SK-N-SH treated with all-trans-retinoic acid at 6 μM for 48 hours (cell line): Measurements from ENCODE around the gene SLC2A11.
A peak's percentile ranks its signal among the peaks of the same experiment; 100 is the strongest.

Experiments used
- ATAC-seq: fragments of 200-7000 bp; cut with Tn5 transposase; 3 replicates; pipeline ENCODE4 v1.9.1; 2020; ENCODE audit warnings: mild to moderate bottlenecking, moderate library complexity
- ARNTL ChIP-seq: fragments of 450-650 bp; formaldehyde crosslinking; IDR thresholded peaks from 2 replicates; pipeline ENCODE4 v1.5.0; 2020; ENCODE audit warnings: low read depth, mild to moderate bottlenecking, moderate library complexity, borderline replicate concordance
- BACH2 ChIP-seq: fragments of 250-450 bp; sonication (Bioruptor Pico); IDR thresholded peaks from 2 replicates; pipeline ENCODE4 v1.9.0; 2021; ENCODE audit warnings: mild to moderate bottlenecking, borderline replicate concordance
- CREB5 ChIP-seq: fragments of 250-450 bp; sonication (Bioruptor Pico); IDR thresholded peaks from 2 replicates; pipeline ENCODE4 v1.5.1; 2020; ENCODE audit warnings: low read depth, mild to moderate bottlenecking, moderate library complexity
- ESRRG ChIP-seq: fragments of 250-450 bp; sonication (Bioruptor Pico); IDR thresholded peaks from 2 replicates; pipeline ENCODE4 v1.6.1; 2021; ENCODE audit warnings: mild to moderate bottlenecking
- GLIS3 ChIP-seq: fragments of 250-450 bp; sonication (Bioruptor Pico); IDR thresholded peaks from 2 replicates; pipeline ENCODE4 v1.5.0; 2020; ENCODE audit warnings: mild to moderate bottlenecking, moderate library complexity
- ISL1 ChIP-seq: fragments of 250-450 bp; sonication (Bioruptor Pico); IDR thresholded peaks from 2 replicates; pipeline ENCODE4 v2.1.2; 2022; ENCODE audit warnings: mild to moderate bottlenecking, moderate library complexity
- OSR1 ChIP-seq: fragments of 250-450 bp; sonication (Bioruptor Pico); IDR thresholded peaks from 2 replicates; pipeline ENCODE4 v1.8.0; 2022; ENCODE audit warnings: moderate library complexity, mild to moderate bottlenecking, inconsistent platforms
- PATZ1 ChIP-seq: fragments of 250-450 bp; sonication (Bioruptor Pico); IDR thresholded peaks from 2 replicates; pipeline ENCODE4 v1.8.0; 2020; ENCODE audit warnings: mild to moderate bottlenecking, moderate library complexity, borderline replicate concordance
- POU6F1 ChIP-seq: fragments of 250-450 bp; sonication (Bioruptor Pico); IDR thresholded peaks from 2 replicates; pipeline ENCODE4 v1.8.0; 2021; ENCODE audit warnings: low read depth, mild to moderate bottlenecking, moderate library complexity, borderline replicate concordance
- PPARA ChIP-seq: fragments of 250-450 bp; sonication (Bioruptor Pico); IDR thresholded peaks from 2 replicates; pipeline ENCODE4 v1.5.0; 2020; ENCODE audit warnings: mild to moderate bottlenecking, borderline replicate concordance
- RARB ChIP-seq: fragments of 250-450 bp; sonication (Bioruptor Pico); IDR thresholded peaks from 2 replicates; pipeline ENCODE4 v1.8.0; 2021; ENCODE audit warnings: mild to moderate bottlenecking, moderate library complexity
- SNAI2 ChIP-seq: fragments of 250-450 bp; sonication (Bioruptor Pico); IDR thresholded peaks from 2 replicates; pipeline ENCODE4 v1.5.0; 2020; ENCODE audit warnings: mild to moderate bottlenecking, moderate library complexity
- TOX ChIP-seq: fragments of 250-450 bp; sonication (Bioruptor Pico); IDR thresholded peaks from 2 replicates; pipeline ENCODE4 v1.8.0; 2021; ENCODE audit warnings: mild to moderate bottlenecking, moderate library complexity, borderline replicate concordance
- TSHZ2 ChIP-seq: fragments of 250-450 bp; sonication (Bioruptor Pico); IDR thresholded peaks from 2 replicates; pipeline ENCODE4 v1.5.0; 2020; ENCODE audit warnings: mild to moderate bottlenecking, moderate library complexity
- ZC3H10 ChIP-seq: fragments of 250-450 bp; sonication (Bioruptor Pico); IDR thresholded peaks from 2 replicates; pipeline ENCODE4 v1.5.1; 2021; ENCODE audit warnings: mild to moderate bottlenecking, moderate library complexity
- ZFP3 ChIP-seq: fragments of 250-450 bp; sonication (Bioruptor Pico); IDR thresholded peaks from 2 replicates; pipeline ENCODE4 v1.5.0; 2020; ENCODE audit warnings: mild to moderate bottlenecking, moderate library complexity
- ZFP30 ChIP-seq: fragments of 450-650 bp; formaldehyde crosslinking; IDR thresholded peaks from 2 replicates; pipeline ENCODE4 v1.5.0; 2022; ENCODE audit warnings: mild to moderate bottlenecking, moderate library complexity
- ZNF70 ChIP-seq: fragments of 450-650 bp; formaldehyde crosslinking; IDR thresholded peaks from 2 replicates; pipeline ENCODE4 v1.5.0; 2020; ENCODE audit warnings: mild to moderate bottlenecking, moderate library complexity
- ZNF8 ChIP-seq: fragments of 450-650 bp; formaldehyde crosslinking; IDR thresholded peaks from 2 replicates; pipeline ENCODE4 v1.5.0; 2020; ENCODE audit warnings: mild to moderate bottlenecking, moderate library complexity

The SLC2A11 gene

GRCh38 chr22:23849009-23850006 is 8.4 kb upstream of the SLC2A11 start:
- peak; percentile 91 for ATAC-seq
- no peak for TF ChIP-seq RARB (CRISPR knock-in tag)
- no peak for TF ChIP-seq ESRRG (CRISPR knock-in tag)
- TF ChIP-seq GLIS3, result no peak
- no peak for TF ChIP-seq ZNF70 (CRISPR knock-in tag)
- TF ChIP-seq PPARA (CRISPR knock-in tag), result no peak
- TF ChIP-seq ZC3H10 (CRISPR knock-in tag), result no peak
- no peak for TF ChIP-seq POU6F1 (CRISPR knock-in tag)
- TF ChIP-seq SNAI2 (CRISPR knock-in tag), result no peak
- TF ChIP-seq CREB5 (CRISPR knock-in tag), result no peak
- TF ChIP-seq BACH2 (CRISPR knock-in tag), result no peak
- TF ChIP-seq TOX (CRISPR knock-in tag), result no peak
- no peak for TF ChIP-seq ISL1 (CRISPR knock-in tag)
- no peak for TF ChIP-seq ZNF8 (CRISPR knock-in tag)
- TF ChIP-seq ZFP30 (CRISPR knock-in tag), result no peak
- TF ChIP-seq TSHZ2 (CRISPR knock-in tag), result no peak
- TF ChIP-seq, all 23 proteins: peak for 0

GRCh38 chr22:23850136-23850611 is 7.5 kb upstream of the SLC2A11 start:
- TF ChIP-seq OSR1 (CRISPR knock-in tag) (no peak), ZFP3 (CRISPR knock-in tag) (no peak), ZNF70 (CRISPR knock-in tag) (no peak), RARB (CRISPR knock-in tag) (no peak), ZFP30 (CRISPR knock-in tag) (no peak), SNAI2 (CRISPR knock-in tag) (no peak), BACH2 (CRISPR knock-in tag) (no peak), ISL1 (CRISPR knock-in tag) (no peak), POU6F1 (CRISPR knock-in tag) (no peak), GLIS3 (no peak), ARNTL (CRISPR knock-in tag) (no peak), CREB5 (CRISPR knock-in tag) (no peak), TSHZ2 (CRISPR knock-in tag) (no peak), ESRRG (CRISPR knock-in tag) (no peak), TOX (CRISPR knock-in tag) (no peak), ZC3H10 (CRISPR knock-in tag) (no peak), PATZ1 (CRISPR knock-in tag) (no peak)
- no peak for ATAC-seq
